ENCODE data around the gene OR8J3.
"Not testable (repeated sequence)": the region's sequence is repeated elsewhere in the genome, so short reads cannot be mapped to it uniquely, and the experiment has no call there.

OR8J3 gene

DNA sequence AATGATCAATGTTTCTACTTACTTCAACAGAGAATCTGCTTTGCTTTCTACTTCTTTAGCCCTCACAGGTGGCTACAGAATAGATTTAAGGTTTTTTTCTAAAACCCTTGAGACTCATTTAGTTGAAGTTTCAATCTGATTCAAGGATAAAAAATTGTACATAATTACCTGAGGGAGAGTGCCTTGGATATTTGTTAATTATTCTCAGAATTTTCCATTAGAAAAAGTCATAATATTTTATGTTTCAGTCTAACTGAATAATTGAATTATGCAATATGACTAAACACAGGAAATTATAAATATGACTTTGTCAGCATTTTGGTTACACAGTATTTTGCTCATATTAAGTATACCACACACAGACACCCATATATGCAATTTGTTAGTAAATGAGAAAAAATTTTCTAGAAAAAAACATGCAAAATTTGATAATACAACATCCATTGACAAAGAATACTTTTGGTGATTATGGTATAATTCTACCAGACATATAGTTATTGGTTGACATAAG is at the start of gene OR8J3:
OR8J3 (minus strand) TSS at position 51 of the 511 bp plus-strand sequence. CDS start 2,483 bp downstream, outside the sequence.
- DNase-seq, result no peak

DNA sequence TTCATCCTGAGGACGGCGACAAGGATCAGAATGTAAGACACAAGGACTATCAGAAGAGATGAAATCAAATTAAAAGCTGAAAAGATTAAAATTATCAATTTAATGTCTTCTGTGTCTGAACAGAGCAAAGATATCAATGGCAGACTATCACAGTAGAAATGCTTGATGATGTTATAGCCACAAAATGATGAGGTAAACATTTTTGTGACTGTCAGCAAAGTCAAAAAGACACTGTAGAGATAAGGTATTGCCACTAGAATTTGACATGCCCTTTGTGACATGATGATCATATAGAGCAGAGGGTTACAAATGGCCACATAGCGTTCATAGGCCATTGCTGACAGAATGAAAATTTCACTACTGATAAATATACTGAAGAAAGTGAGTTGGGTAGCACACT is 48.6 kb upstream of the OR8J3 start:
- DNase-seq, result no peak

DNA sequence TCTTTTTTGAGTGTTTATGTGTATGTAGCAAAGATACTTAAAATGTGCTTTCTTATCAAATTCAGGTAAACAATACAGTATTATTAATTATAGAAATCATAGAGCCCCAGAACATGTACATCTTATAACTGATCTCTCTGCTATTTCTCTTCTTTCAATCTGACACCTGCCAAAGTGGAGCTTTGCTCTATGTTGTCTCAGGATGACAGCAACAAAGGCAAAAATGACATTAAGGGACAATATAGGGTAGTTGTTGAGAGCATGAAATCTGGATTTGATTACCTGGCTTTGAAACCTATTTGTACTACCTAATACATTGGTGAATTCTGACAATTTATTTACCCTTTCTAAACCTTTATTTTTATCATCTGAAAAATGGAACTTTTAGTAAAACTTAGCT is 43.5 kb upstream of the OR8J3 start:
- no peak for DNase-seq

- DNase-seq, result no peak
Observed at GRCh38 chr11:56176318-56176717, 36.3 kb upstream of the OR8J3 start, which contains the start of gene OR5J2. OR5J2 (plus strand) TSS chr11:56176618; CDS start chr11:56176618, 0 bp downstream.

DNA sequence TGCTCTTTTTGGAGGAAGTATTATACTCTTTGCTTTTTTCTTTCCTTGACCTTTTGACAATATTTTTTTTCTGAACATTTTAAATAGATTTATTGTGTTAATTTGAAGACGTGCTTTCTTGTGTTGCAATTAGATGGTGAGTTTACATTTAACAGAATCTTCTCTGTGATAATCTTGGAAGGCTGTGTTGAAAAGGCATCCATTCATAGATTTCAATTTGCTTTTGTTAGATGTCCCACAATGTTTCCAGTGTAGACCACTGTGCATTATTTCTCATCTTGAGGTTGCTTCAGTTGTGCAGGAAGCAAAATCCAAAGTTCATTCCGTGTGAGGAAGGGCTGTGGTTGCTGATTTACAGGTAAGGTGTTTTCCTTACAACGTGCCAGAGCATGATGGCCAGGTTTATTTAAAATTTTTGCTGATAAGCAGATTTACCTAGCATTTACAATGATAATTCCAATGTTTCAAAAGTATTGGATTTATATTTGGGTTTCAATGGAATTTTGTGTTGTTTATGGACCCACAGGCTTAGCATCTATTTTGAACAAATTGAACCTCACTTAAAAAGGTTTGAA is 32.3 kb upstream of the OR8J3 start:
- DNase-seq, result no peak

DNA sequence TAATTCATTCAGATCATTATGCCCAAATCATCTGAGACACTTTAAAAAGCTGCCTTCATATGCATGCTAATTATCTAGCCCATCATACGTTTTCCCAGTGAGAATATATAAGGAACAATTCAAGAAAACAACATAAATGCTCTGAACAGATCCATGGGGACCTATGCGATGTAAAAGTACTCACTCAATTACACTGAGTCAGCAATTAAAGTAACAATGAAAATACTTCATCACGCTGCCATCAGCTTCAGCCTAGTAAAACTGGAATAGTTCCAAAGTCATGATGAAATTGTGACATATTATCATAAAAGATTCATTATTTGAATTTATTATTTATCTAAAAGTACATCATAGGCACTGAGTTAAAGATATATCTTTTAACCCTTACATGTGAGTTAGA is 23.8 kb upstream of the OR8J3 start:
- no peak for DNase-seq

GRCh38 chr11:56160217-56160616 is 20.2 kb upstream of the OR8J3 start, which contains the start of gene OR8K5:
OR8K5 (minus strand) TSS chr11:56160317; CDS start chr11:56160317, 0 bp downstream.
- no peak for DNase-seq

DNA sequence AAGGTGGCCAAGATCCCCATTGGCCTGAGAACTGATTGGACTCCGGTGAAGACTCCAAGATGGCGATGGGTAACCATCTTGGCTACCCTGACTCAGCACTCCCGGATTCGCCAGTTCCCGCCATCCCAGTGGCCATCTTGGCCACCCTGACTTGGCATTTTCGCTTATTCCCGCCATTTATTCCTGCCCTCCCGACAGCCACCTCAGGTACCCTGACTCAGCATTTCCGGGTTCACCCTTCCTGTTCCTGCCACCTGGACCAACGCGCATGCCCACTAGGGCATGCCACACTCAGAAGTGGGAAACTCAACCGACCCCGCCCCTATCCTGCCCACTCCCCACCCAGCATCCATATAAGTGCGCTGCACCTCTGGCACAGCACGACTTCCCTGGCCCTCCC is 12.3 kb upstream of the OR8J3 start:
- no peak for DNase-seq

GRCh38 chr11:56151376-56151775 is 11.4 kb upstream of the OR8J3 start:
- DNase-seq, result no peak

DNA sequence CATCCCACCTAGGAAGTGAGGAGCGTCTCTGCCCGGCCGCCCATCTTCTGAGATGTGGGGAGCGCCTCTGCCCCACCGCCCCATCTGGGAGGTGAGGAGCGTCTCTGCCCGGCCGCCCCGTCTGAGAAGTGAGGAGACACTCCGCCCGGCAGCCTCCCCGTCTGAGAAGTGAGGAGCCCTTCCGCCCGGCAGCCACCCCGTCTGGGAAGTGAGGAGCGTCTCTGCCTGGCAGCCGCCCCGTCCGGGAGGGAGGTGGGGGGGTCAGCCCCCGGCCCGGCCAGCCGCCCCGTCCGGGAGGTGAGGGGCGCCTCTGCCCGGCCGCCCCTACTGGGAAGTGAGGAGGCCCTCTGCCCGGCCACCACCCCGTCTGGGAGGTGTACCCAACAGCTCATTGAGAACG is 3.7 kb upstream of the OR8J3 start:
- DNase-seq, result not testable (repeated sequence)

DNA sequence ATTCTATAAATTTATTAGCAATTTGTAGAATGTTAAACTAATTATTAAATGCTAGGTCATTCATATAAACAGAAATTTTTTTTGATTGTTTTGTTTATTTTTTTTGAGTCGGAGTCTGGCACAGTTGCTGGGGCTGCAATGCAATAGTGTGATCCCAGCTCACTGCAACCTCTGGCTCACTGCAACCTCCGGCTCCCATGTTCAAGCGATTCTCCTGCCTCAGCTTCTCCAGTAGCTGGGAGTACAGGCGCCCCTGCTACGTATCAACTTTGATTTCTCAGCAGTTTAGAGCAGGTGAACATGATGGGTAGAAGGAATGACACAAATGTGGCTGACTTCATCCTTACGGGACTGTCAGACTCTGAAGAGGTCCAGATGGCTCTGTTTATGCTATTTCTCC is 17.9 kb downstream of the OR8J3 start, which contains the start of gene OR8H3:
OR8H3 (plus strand) TSS at position 301 of the 400 bp plus-strand sequence; CDS start at position 301, 0 bp downstream.
- DNase-seq, result no peak

GRCh38 chr11:56103210-56103737 is 36.7 kb downstream of the OR8J3 start, which contains the start of gene OR8H2:
OR8H2 (plus strand) TSS chr11:56103687; CDS start chr11:56105043, 1,356 bp downstream.
- DNase-seq, result no peak

- no peak for DNase-seq
Observed at GRCh38 chr11:56093008-56093407, 47.0 kb downstream of the OR8J3 start, which contains the start of gene OR8I2. OR8I2 (plus strand) TSS chr11:56093308; CDS start chr11:56093308, 0 bp downstream.

GRCh38 chr11:56089697-56090096 is 50.3 kb downstream of the OR8J3 start:
- DNase-seq, result no peak
